Measurements from ENCODE around the gene P2RX1.

Gene P2RX1

GRCh38 chr17:3927628-3928340, 11.5 kb upstream of the P2RX1 start:
- Histone ChIP-seq H2AFZ (ENCODE audit: low read length) (no peak overlapping the region), H3K36me3 (replicated peaks in 1 of 2; ENCODE audit: control insufficient read depth in 2 of 2, insufficient read depth in 2 of 2, low read length in 2 of 2) (no peaks in the 10 kb centered on the region), H3K4ac (ENCODE audit: low read length) (no peak overlapping the region), H3K18ac (ENCODE audit: low read length) (peak overlapping the region; percentile 64), H2BK15ac (ENCODE audit: low read length) (no peak overlapping the region), H4K8ac (ENCODE audit: low read depth, low read length) (no peak overlapping the region), H2BK5ac (ENCODE audit: low read length) (no peak overlapping the region), H3K4me2 (ENCODE audit: insufficient read depth, low read length, poor library complexity, severe bottlenecking) (no peak overlapping the region), H3K14ac (ENCODE audit: low read length) (peak overlapping the region; percentile 31), H3K9ac (ENCODE audit: low read depth, low read length, poor library complexity) (peak overlapping the region; percentile 66), H2AK5ac (ENCODE audit: low read depth, low read length) (peak overlapping the region; percentile 46), H2BK120ac (ENCODE audit: low read depth, low read length) (no peak overlapping the region), H4K91ac (ENCODE audit: low read depth, low read length, poor library complexity) (no peak overlapping the region), H3K9me3 (replicated peaks in 1 of 2; ENCODE audit: control insufficient read depth in 2 of 2, insufficient read depth in 1 of 2, low read depth in 1 of 2, low read length in 2 of 2) (peaks cover 0 to 1% of the 10 kb centered on the region in 2 donors), H3K79me1 (ENCODE audit: low read depth, low read length) (no peaks in the 10 kb centered on the region), H3K4me1 (ENCODE audit: control insufficient read depth in 2 of 2, insufficient read depth in 1 of 2, low read depth in 1 of 2, low read length in 2 of 2) (peaks cover 7 to 10% of the 10 kb centered on the region in 2 donors), H3K27me3 (ENCODE audit: control insufficient read depth in 3 of 3, insufficient read depth in 3 of 3, low read depth in 1 of 3, low read length in 3 of 3) (peaks cover 0 to 41% (median 0%) of the 10 kb centered on the region in 3 experiments), H3K23ac (ENCODE audit: low read depth, low read length, poor library complexity) (peak overlapping the region; percentile 55), H2BK12ac (ENCODE audit: low read length) (no peak overlapping the region), H3K4me3 (ENCODE audit: low read length in 2 of 2) (no peak overlapping the region), H3K27ac (replicated peaks; ENCODE audit: low read length) (no peak overlapping the region)
- WGBS, 2 donors (ENCODE audit: extremely low coverage in 2 of 2, insufficient read length in 2 of 2, insufficient replicate concordance in 1 of 2): no CpG with 5 or more reads among the region's 15 CpGs
- no peak for DNase-seq (ENCODE audit: low spot score)

GRCh38 chr17:3926860-3927627, 10.8 kb upstream of the P2RX1 start:
- Histone ChIP-seq H3K4me3 (ENCODE audit: low read length in 2 of 2) (no peak overlapping the region), H2AK5ac (ENCODE audit: low read depth, low read length) (peak overlapping the region; percentile 46), H2BK12ac (ENCODE audit: low read length) (no peak overlapping the region), H4K91ac (ENCODE audit: low read depth, low read length, poor library complexity) (no peak overlapping the region), H3K4me1 (ENCODE audit: control insufficient read depth in 2 of 2, insufficient read depth in 1 of 2, low read depth in 1 of 2, low read length in 2 of 2) (peaks cover 7 to 10% of the 10 kb centered on the region in 2 donors), H3K9me3 (replicated peaks in 1 of 2; ENCODE audit: control insufficient read depth in 2 of 2, insufficient read depth in 1 of 2, low read depth in 1 of 2, low read length in 2 of 2) (peaks cover 0 to 1% of the 10 kb centered on the region in 2 donors), H3K36me3 (replicated peaks in 1 of 2; ENCODE audit: control insufficient read depth in 2 of 2, insufficient read depth in 2 of 2, low read length in 2 of 2) (no peaks in the 10 kb centered on the region), H2BK5ac (ENCODE audit: low read length) (no peak overlapping the region), H3K23ac (ENCODE audit: low read depth, low read length, poor library complexity) (peak overlapping the region; percentile 55), H3K27ac (replicated peaks; ENCODE audit: low read length) (no peak overlapping the region), H2BK120ac (ENCODE audit: low read depth, low read length) (no peak overlapping the region), H2AFZ (ENCODE audit: low read length) (peak overlapping the region; percentile 19), H3K4me2 (ENCODE audit: insufficient read depth, low read length, poor library complexity, severe bottlenecking) (no peak overlapping the region), H3K9ac (ENCODE audit: low read depth, low read length, poor library complexity) (no peak overlapping the region), H3K18ac (ENCODE audit: low read length) (peak overlapping the region; percentile 64), H3K79me1 (ENCODE audit: low read depth, low read length) (no peaks in the 10 kb centered on the region), H3K4ac (ENCODE audit: low read length) (no peak overlapping the region), H3K14ac (ENCODE audit: low read length) (peak overlapping the region; percentile 31), H2BK15ac (ENCODE audit: low read length) (peak overlapping the region; percentile 10), H4K8ac (ENCODE audit: low read depth, low read length) (peak overlapping the region; percentile 72), H3K27me3 (ENCODE audit: control insufficient read depth in 3 of 3, insufficient read depth in 3 of 3, low read depth in 1 of 3, low read length in 3 of 3) (peaks cover 0 to 43% (median 0%) of the 10 kb centered on the region in 3 experiments)
- no CpG with 5 or more reads among the region's 16 CpGs for WGBS, 2 donors (ENCODE audit: extremely low coverage in 2 of 2, insufficient read length in 2 of 2, insufficient replicate concordance in 1 of 2)
- DNase-seq (ENCODE audit: low spot score): no peak

GRCh38 chr17:3925684-3926485, 9.6 kb upstream of the P2RX1 start:
- H3K9me3 ChIP-seq (replicated peaks in 1 of 2; ENCODE audit: control insufficient read depth in 2 of 2, insufficient read depth in 1 of 2, low read depth in 1 of 2, low read length in 2 of 2): no peaks in the 10 kb centered on the region
- no peak overlapping the region for H3K4me3 ChIP-seq (ENCODE audit: low read length in 2 of 2)
- H2BK12ac ChIP-seq (ENCODE audit: low read length): no peak overlapping the region
- H2AFZ ChIP-seq (ENCODE audit: low read length): no peak overlapping the region
- H3K4ac ChIP-seq (ENCODE audit: low read length): no peak overlapping the region
- peaks cover 10 to 12% of the 10 kb centered on the region in 2 donors for H3K4me1 ChIP-seq (ENCODE audit: control insufficient read depth in 2 of 2, insufficient read depth in 1 of 2, low read depth in 1 of 2, low read length in 2 of 2)
- no peak overlapping the region for H4K8ac ChIP-seq (ENCODE audit: low read depth, low read length)
- no peak overlapping the region for H3K4me2 ChIP-seq (ENCODE audit: insufficient read depth, low read length, poor library complexity, severe bottlenecking)
- whole genome bisulfite sequencing, 2 donors (ENCODE audit: extremely low coverage in 2 of 2, insufficient read length in 2 of 2, insufficient replicate concordance in 1 of 2): no CpG with 5 or more reads among the region's 17 CpGs
- no peak for DNase-seq (ENCODE audit: low spot score)
- no peak overlapping the region for H3K27ac ChIP-seq (replicated peaks; ENCODE audit: low read length)
- H3K9ac ChIP-seq (ENCODE audit: low read depth, low read length, poor library complexity): no peak overlapping the region
- peak overlapping the region; percentile 65 for H3K23ac ChIP-seq (ENCODE audit: low read depth, low read length, poor library complexity)
- H2BK120ac ChIP-seq (ENCODE audit: low read depth, low read length): no peak overlapping the region
- H3K14ac ChIP-seq (ENCODE audit: low read length): no peak overlapping the region
- peak overlapping the region; percentile 43 for H2AK5ac ChIP-seq (ENCODE audit: low read depth, low read length)
- H2BK15ac ChIP-seq (ENCODE audit: low read length): no peak overlapping the region
- no peak overlapping the region for H4K91ac ChIP-seq (ENCODE audit: low read depth, low read length, poor library complexity)
- peak overlapping the region; percentile 57 for H3K18ac ChIP-seq (ENCODE audit: low read length)
- H3K79me1 ChIP-seq (ENCODE audit: low read depth, low read length): no peaks in the 10 kb centered on the region
- H2BK5ac ChIP-seq (ENCODE audit: low read length): peak overlapping the region; percentile 53
- H3K36me3 ChIP-seq (replicated peaks in 1 of 2; ENCODE audit: control insufficient read depth in 2 of 2, insufficient read depth in 2 of 2, low read length in 2 of 2): no peaks in the 10 kb centered on the region
- H3K27me3 ChIP-seq (ENCODE audit: control insufficient read depth in 3 of 3, insufficient read depth in 3 of 3, low read depth in 1 of 3, low read length in 3 of 3): peaks cover 0 to 45% (median 0%) of the 10 kb centered on the region in 3 experiments

Measured in neuronal stem cell (in vitro differentiated cells).